Measurements from ENCODE around the gene TNMD. TPM values are rescaled to one million over a fixed set of nuclear protein-coding genes. Genes with fewer than 3 reads are reported as not detected.

The TNMD gene
- total and polyA plus RNA-seq, 7 donors: 0.38 to 1.8 TPM; not detected in 5

DNA sequence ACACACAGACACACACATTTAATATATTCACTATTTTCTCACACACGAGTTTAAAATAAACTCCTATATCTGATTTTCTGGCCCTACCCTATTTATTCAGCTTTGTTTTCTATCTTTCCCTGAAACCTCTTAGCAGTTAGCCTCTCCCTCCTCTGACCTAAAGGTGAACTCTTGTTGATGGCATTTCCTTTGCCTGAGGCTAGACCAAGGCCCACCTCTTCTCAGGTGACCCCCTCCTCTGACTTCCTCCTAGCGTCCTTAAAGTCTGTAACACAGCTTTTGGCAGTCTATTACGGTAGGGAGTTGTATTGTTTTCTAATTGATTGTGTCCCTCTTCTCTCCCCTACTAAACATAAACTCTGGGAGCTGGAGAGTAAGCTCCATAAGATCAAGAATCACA lies 57.6 kb downstream of the TNMD start:
- no peak for DNase-seq
- Histone ChIP-seq H3K9me3 (no peaks in the 10 kb centered on the region), H3K36me3 (no peaks in the 10 kb centered on the region), H3K27me3 (no peaks in the 10 kb centered on the region), H3K4me1 (peaks cover 0 to 13% (median 5%) of the 10 kb centered on the region in 4 donors), H3K4me3 (no peak overlapping the region), H3K27ac (no peak overlapping the region)
- intact Hi-C loops (cut with DNase I): no loop called here
- WGBS, 2 donors: 48 to 66% methylated on average over 3 of the region's 3 CpGs
- TF ChIP-seq, protein P1, sequence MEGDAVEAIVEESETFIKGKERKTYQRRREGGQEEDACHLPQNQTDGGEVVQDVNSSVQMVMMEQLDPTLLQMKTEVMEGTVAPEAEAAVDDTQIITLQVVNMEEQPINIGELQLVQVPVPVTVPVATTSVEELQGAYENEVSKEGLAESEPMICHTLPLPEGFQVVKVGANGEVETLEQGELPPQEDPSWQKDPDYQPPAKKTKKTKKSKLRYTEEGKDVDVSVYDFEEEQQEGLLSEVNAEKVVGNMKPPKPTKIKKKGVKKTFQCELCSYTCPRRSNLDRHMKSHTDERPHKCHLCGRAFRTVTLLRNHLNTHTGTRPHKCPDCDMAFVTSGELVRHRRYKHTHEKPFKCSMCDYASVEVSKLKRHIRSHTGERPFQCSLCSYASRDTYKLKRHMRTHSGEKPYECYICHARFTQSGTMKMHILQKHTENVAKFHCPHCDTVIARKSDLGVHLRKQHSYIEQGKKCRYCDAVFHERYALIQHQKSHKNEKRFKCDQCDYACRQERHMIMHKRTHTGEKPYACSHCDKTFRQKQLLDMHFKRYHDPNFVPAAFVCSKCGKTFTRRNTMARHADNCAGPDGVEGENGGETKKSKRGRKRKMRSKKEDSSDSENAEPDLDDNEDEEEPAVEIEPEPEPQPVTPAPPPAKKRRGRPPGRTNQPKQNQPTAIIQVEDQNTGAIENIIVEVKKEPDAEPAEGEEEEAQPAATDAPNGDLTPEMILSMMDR (IDR thresholded peaks at IDR 0.05): no peak
- no peak for TF ChIP-seq POLR2AphosphoS5 (IDR thresholded peaks at IDR 0.05)
- no peak for TF ChIP-seq EP300 (IDR thresholded peaks at IDR 0.05)
- TF ChIP-seq POLR2A (IDR thresholded peaks at IDR 0.05): no peak

DNA sequence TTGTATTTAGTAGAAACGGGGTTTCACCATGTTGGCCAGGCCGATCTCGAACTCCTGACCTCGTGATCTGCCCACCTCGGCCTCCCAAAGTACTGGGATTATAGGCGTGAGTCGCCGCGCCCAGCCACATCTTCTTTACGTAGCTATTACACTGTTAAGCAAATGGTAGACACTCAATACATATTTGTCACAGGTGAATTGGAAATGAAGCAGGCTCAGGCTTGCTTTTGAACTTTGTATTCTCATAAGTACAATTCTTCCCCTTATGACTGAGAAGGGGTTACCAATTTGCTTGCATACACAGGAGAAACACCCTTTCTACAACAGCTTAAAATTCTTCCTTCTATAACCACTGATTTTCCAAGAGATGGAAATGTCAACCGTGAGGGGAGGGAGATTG lies 58.5 kb downstream of the TNMD start:
- 88 to 93% methylated on average over 11 of the region's 11 CpGs for WGBS, 2 donors
- TF ChIP-seq POLR2A (IDR thresholded peaks at IDR 0.05): no peak
- no peak for TF ChIP-seq POLR2AphosphoS5 (IDR thresholded peaks at IDR 0.05)
- TF ChIP-seq EP300 (IDR thresholded peaks at IDR 0.05): no peak
- TF ChIP-seq, protein P1 (IDR thresholded peaks at IDR 0.05): no peak
- Histone ChIP-seq H3K27me3 (no peaks in the 10 kb centered on the region), H3K9me3 (no peaks in the 10 kb centered on the region), H3K27ac (peak overlapping the region in 3 of 4 donors; percentile 39 to 61 (median 49)), H3K36me3 (no peaks in the 10 kb centered on the region), H3K4me3 (no peak overlapping the region), H3K4me1 (peaks cover 0 to 11% (median 5%) of the 10 kb centered on the region in 4 donors)
- intact Hi-C loops (cut with DNase I): no loop called here
- no peak for DNase-seq

DNA sequence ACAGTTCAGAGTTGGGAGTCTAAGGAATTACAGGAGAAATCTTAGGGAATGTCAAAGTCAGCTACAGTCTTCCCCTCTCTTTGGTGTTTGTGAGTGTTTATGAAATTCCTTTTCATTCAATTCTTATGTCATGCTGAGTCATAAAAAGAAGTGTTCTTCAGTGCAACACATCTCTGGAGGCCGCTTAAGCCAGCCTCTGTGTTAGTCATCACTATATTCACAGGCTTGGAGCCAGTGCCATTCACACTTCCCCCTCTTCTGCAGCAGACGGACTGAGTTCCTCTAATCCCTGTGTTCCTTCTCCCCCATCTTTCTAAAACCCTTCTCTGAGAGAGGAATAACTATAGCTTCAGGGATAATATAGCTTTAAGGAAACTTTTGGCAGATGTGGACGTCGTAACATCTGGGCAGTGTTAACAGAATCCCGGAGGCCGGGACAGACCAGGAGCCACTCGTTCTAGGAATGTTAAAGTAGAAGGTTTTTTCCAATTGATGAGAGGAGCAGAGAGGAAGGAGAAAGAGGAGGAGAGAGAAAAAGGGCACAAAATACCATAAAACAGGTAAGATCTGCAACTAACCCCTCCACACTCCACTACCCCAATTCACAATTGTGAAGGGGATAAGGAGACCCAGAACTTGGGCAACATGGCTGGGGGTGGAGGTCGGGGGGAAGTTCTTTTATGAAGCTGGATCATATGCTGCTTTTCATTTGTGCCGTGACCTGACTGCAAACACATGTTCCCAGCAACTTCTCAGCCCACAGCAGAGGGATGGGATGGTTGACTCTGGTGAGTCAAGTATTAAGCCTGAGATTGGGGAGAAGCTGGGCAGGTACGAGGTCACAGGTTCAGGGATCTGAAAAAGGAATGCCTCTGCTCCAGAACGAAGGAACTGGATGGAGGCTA lies 59.5 kb downstream of the TNMD start, which contains the start of gene SRPX2:
TSS of gene SRPX2 (plus strand) at position 244 of the 905 bp plus-strand sequence. CDS start 2,124 bp downstream, outside the sequence.
- H3K27ac ChIP-seq: peak within 1 kb of the TSS; percentile 49 to 71 (median 60)
- no peaks in the 10 kb centered on the region for H3K36me3 ChIP-seq
- WGBS, 2 donors: 45 to 52% methylated on average over 11 of the region's 11 CpGs
- TF ChIP-seq EP300 (IDR thresholded peaks at IDR 0.05): no peak
- peak; percentile 53 to 77 (median 75) for TF ChIP-seq POLR2AphosphoS5 (IDR thresholded peaks at IDR 0.05)
- intact Hi-C loops (cut with DNase I): no loop called here
- H3K27me3 ChIP-seq: no peaks in the 10 kb centered on the region
- H3K4me3 ChIP-seq: peak within 1 kb of the TSS in 3 of 4 donors; percentile 24 to 30 (median 27)
- DNase-seq: peak; percentile 85
- no peaks in the 10 kb centered on the region for H3K9me3 ChIP-seq
- H3K4me1 ChIP-seq: peaks cover 0 to 11% (median 5%) of the 10 kb centered on the region in 4 donors

DNA sequence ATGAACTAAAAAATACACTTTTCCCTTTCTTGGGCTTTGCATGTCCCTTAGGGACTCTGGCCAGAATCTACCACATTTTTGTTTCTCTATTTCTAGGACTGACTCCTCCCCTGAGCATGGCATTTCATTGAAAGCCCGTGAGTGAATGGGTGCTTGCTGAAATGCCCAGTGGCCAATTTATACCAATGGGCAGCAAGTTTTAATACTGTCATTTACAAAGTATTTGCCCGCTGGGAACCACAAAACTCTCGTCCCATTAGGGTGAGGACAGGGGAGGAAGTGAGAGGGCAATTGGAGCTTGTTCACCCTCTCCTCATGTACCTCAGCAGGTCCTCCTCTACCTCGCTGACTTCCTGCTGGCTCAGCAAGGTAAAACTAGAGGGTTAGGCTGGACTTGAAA lies 60.4 kb downstream of the TNMD start:
- no peaks in the 10 kb centered on the region for H3K27me3 ChIP-seq
- H3K4me3 ChIP-seq: peak overlapping the region in 3 of 4 donors; percentile 24 to 30 (median 27)
- H3K27ac ChIP-seq: peak overlapping the region; percentile 44 to 71 (median 60)
- H3K36me3 ChIP-seq: no peaks in the 10 kb centered on the region
- 75 to 84% methylated on average over 4 of the region's 4 CpGs for WGBS, 2 donors
- intact Hi-C loops (cut with DNase I): no loop called here
- H3K4me1 ChIP-seq: peaks cover 0 to 11% (median 5%) of the 10 kb centered on the region in 4 donors
- DNase-seq: no peak
- no peaks in the 10 kb centered on the region for H3K9me3 ChIP-seq
- TF ChIP-seq EP300 (IDR thresholded peaks at IDR 0.05): no peak
- TF ChIP-seq, protein P1 (IDR thresholded peaks at IDR 0.05): no peak
- TF ChIP-seq POLR2A (IDR thresholded peaks at IDR 0.05): no peak
- no peak for TF ChIP-seq POLR2AphosphoS5 (IDR thresholded peaks at IDR 0.05)

DNA sequence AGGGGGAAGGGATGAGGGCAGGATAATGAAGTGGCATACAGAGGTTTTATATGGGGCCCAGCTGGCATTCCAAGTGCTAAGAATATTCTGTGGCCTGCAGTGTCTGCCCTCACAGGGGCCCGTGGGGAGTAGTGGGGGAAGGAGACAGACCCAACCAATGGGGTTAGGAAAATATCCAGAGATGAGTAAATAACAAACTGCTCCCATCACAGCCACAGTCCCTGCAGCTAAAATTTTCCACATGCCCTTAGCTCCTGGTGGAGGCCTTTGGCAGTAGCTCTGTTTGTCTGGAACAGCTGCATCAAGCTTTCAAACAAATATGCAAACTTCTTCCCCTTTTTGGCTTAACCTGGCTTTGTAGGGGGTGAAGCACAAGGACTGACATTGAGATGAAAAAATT lies 62.4 kb downstream of the TNMD start:
- H3K4me3 ChIP-seq: no peak overlapping the region
- TF ChIP-seq POLR2A (IDR thresholded peaks at IDR 0.05) (no peak), POLR2AphosphoS5 (IDR thresholded peaks at IDR 0.05) (no peak), EP300 (IDR thresholded peaks at IDR 0.05) (no peak)
- TF ChIP-seq, protein P1 (IDR thresholded peaks at IDR 0.05): no peak
- peaks cover 0 to 11% (median 5%) of the 10 kb centered on the region in 4 donors for H3K4me1 ChIP-seq
- no peak for DNase-seq
- no peaks in the 10 kb centered on the region for H3K36me3 ChIP-seq
- no peaks in the 10 kb centered on the region for H3K9me3 ChIP-seq
- intact Hi-C loops (cut with DNase I): no loop called here
- peak overlapping the region; percentile 44 to 74 (median 66) for H3K27ac ChIP-seq
- WGBS, 2 donors: 38 to 56% methylated on average over 1 of the region's 1 CpG
- H3K27me3 ChIP-seq: no peaks in the 10 kb centered on the region

Measured in sigmoid colon (tissue), 7 donors.